HepG2 (cell line): Measurements from ENCODE around the gene PCSK6. TPM values are rescaled to one million over a fixed set of nuclear protein-coding genes. Genes with fewer than 3 reads are reported as not detected.

Source experiments
- ATAC-seq: fragments of 200-7000 bp; cut with Tn5 transposase; 3 replicates; pipeline ENCODE4 v1.9.1; 2020; ENCODE audit warnings: mild to moderate bottlenecking, moderate library complexity
- BruUV-seq: library from RNA; stranded (reverse); fragments of 400-500 nt; replicated peaks from 2 replicates; lab custom pipeline; 2021; lab: Mats Ljungman, UMichigan
- CTCF ChIA-PET: fragments of 300-600 bp; formaldehyde crosslinking; extraction: SDS; loops from one replicate; lab custom pipeline; 2021; ENCODE audit warnings: low total read pairs, inconsistent platforms, low intra/inter-chr PET ratio; lab: Yijun Ruan, JAX
- POLR2A ChIA-PET: fragments of 350-600 bp; sonication (Branson Sonifier 250); formaldehyde crosslinking; loops from one replicate; lab custom pipeline; 2020; ENCODE audit warnings: antibody characterized with exemption, inconsistent platforms; lab: Yijun Ruan, JAX
- DNase-seq: peaks from one replicate; pipeline ENCODE4 v3.0.0-alpha.2; 2015; ENCODE audit warnings: low spot score
- FAIRE-seq: peaks from 3 replicates; lab custom pipeline; 2011; peaks lifted over from hg19 to GRCh38; lab: Jason Lieb, UNC
- H2AFZ ChIP-seq: one replicate; pipeline ENCODE4 v1.6.1; 2011; ENCODE audit warnings: low read length, inconsistent platforms
- H3K27ac ChIP-seq: fragments of 300-600 bp; 3 replicates; pipeline ENCODE4 v1.8.0; 2011; ENCODE audit warnings: mixed run types, mild to moderate bottlenecking, mixed read lengths, low read length, inconsistent platforms; ENCODE audit not compliant: insufficient read depth; ENCODE audit errors: extremely low read length
- H3K27me3 ChIP-seq, 2 experiments: fragments of 200-600 bp in 1 of 2; 2 replicates in 1 of 2; 3 replicates in 1 of 2; pipeline versions ENCODE4 v1.6.0 to v1.8.0; 2011; ENCODE audit warnings: low read length in 2 of 2, mild to moderate bottlenecking in 2 of 2, moderate library complexity in 2 of 2, inconsistent platforms in 1 of 2; ENCODE audit not compliant: insufficient read depth in 2 of 2, control insufficient read depth in 1 of 2
- H3K36me3 ChIP-seq, 2 experiments: fragments of 200-600 bp in 1 of 2; replicated peaks in 1 of 2; 2 replicates in 1 of 2; 3 replicates in 1 of 2; pipeline versions ENCODE4 v1.5.1 to v1.8.0; 2011; ENCODE audit warnings: low read length in 2 of 2, inconsistent platforms in 1 of 2; ENCODE audit not compliant: insufficient read depth in 2 of 2, control insufficient read depth in 1 of 2
- H3K4me1 ChIP-seq: 2 replicates; pipeline ENCODE4 v1.5.1; 2012; ENCODE audit warnings: low read length, inconsistent platforms; ENCODE audit not compliant: insufficient read depth
- H3K4me2 ChIP-seq: 2 replicates; pipeline ENCODE4 v1.6.0; 2011; ENCODE audit warnings: low read depth, low read length, inconsistent platforms
- H3K4me3 ChIP-seq, 3 experiments: fragments of 200-600 bp in 1 of 3; sonication (generic), shearing (Covaris generic) in 1 of 3; replicated peaks in 1 of 3; 2 replicates each; pipeline ENCODE4 v1.5.1; 2011 to 2016; ENCODE audit warnings: low read length in 3 of 3, inconsistent platforms in 2 of 3, low read depth in 2 of 3, mild to moderate bottlenecking in 2 of 3, control low read depth in 1 of 3, mixed read lengths in 1 of 3; ENCODE audit not compliant: insufficient read depth in 1 of 3
- H3K79me2 ChIP-seq: one replicate; pipeline ENCODE4 v1.6.1; 2011; ENCODE audit warnings: low read length, inconsistent platforms; ENCODE audit not compliant: insufficient read depth
- H3K9ac ChIP-seq: 2 replicates; pipeline ENCODE4 v1.6.0; 2011; ENCODE audit warnings: mild to moderate bottlenecking, low read depth, low read length, inconsistent platforms; ENCODE audit not compliant: insufficient read depth
- H3K9me3 ChIP-seq: 2 replicates; pipeline ENCODE4 v1.5.1; 2012; ENCODE audit warnings: mild to moderate bottlenecking, low read length
- H4K20me1 ChIP-seq: 2 replicates; pipeline ENCODE4 v1.6.0; 2011; ENCODE audit warnings: inconsistent platforms, mild to moderate bottlenecking, low read length, moderate library complexity; ENCODE audit not compliant: insufficient read depth
- E2F1 ChIP-seq: sonication (generic); formaldehyde crosslinking; IDR thresholded peaks from 2 replicates; pipeline ENCODE4 v1.5.0; 2020; ENCODE audit warnings: missing genetic modification reagents
- EZH2 ChIP-seq: conservative IDR thresholded peaks from 2 replicates; pipeline ENCODE4 v1.6.1; 2012; ENCODE audit warnings: mild to moderate bottlenecking, low read depth, low read length, moderate library complexity
- FOSL2 ChIP-seq: sonication (generic); formaldehyde crosslinking; IDR thresholded peaks from 2 replicates; pipeline ENCODE4 v1.4.0; 2020; ENCODE audit warnings: missing genetic modification reagents
- NR0B2 ChIP-seq: sonication (generic); formaldehyde crosslinking; IDR thresholded peaks from 2 replicates; pipeline ENCODE4 v1.4.0; 2020; ENCODE audit warnings: mild to moderate bottlenecking, missing genetic modification reagents
- POLR2AphosphoS2 ChIP-seq: IDR thresholded peaks from 2 replicates; pipeline ENCODE4 v1.6.1; 2011; ENCODE audit warnings: low read depth, low read length, improper control_type of control experiment
- POLR2AphosphoS5 ChIP-seq: IDR thresholded peaks from 2 replicates; pipeline ENCODE4 v1.6.1; 2012; ENCODE audit warnings: low read depth, low read length
- RFXANK ChIP-seq: IDR thresholded peaks from 2 replicates; pipeline ENCODE4 v1.6.1; 2016
- RNF219 ChIP-seq: sonication (generic); formaldehyde crosslinking; IDR thresholded peaks from 2 replicates; pipeline ENCODE4 v1.5.0; 2020; ENCODE audit warnings: mild to moderate bottlenecking, missing genetic modification reagents
- SRSF4 ChIP-seq: fragments of 200-400 bp; formaldehyde crosslinking; IDR thresholded peaks from one replicate; pipeline ENCODE4 v1.6.1; 2018; ENCODE audit warnings: mild to moderate bottlenecking, low read depth, low read length, moderate library complexity; ENCODE audit not compliant: poor library complexity, severe bottlenecking
- ZBTB3 ChIP-seq: sonication (generic); formaldehyde crosslinking; IDR thresholded peaks from 2 replicates; pipeline ENCODE4 v1.4.0; 2020; ENCODE audit warnings: low read depth, mild to moderate bottlenecking, moderate library complexity, missing genetic modification reagents, borderline replicate concordance
- ZKSCAN1 ChIP-seq: fragments of 150-350 bp; IDR thresholded peaks from 2 replicates; pipeline ENCODE4 v1.6.1; 2014; ENCODE audit warnings: low read length
- ZNF205 ChIP-seq: IDR thresholded peaks from 2 replicates; pipeline ENCODE4 v1.6.1; 2018; ENCODE audit warnings: missing biosample characterization, missing genetic modification reagents
- ZNF225 ChIP-seq: sonication (generic); formaldehyde crosslinking; IDR thresholded peaks from 2 replicates; pipeline ENCODE4 v1.4.0; 2020; ENCODE audit warnings: mild to moderate bottlenecking, missing genetic modification reagents
- ZNF350 ChIP-seq: sonication (generic); formaldehyde crosslinking; IDR thresholded peaks from 2 replicates; pipeline ENCODE4 v1.4.0; 2020; ENCODE audit warnings: mild to moderate bottlenecking, low read depth, missing genetic modification reagents, borderline replicate concordance
- ZNF383 ChIP-seq: sonication (generic); formaldehyde crosslinking; IDR thresholded peaks from 2 replicates; pipeline ENCODE4 v1.4.0; 2020; ENCODE audit warnings: missing genetic modification reagents, mild to moderate bottlenecking, borderline replicate concordance
- ZNF678 ChIP-seq: sonication (generic); formaldehyde crosslinking; IDR thresholded peaks from 2 replicates; pipeline ENCODE4 v1.4.0; 2020; ENCODE audit warnings: mild to moderate bottlenecking, missing genetic modification reagents
- WGBS: methylation state at CpG from one replicate; pipeline ENCODE4 v1.1.6; 2017; ENCODE audit warnings: low lambda C conversion rate; 5-methylcytosine and 5-hydroxymethylcytosine counted together
- in situ Hi-C: cut with HindIII; loops from 2 replicates; pipeline ENCODE4 v1.10.0; 2017; ENCODE audit warnings: low pct_unique_long_range_greater_than_20kb; ENCODE audit not compliant: extremely low pct_ligation_motif_present
- intact Hi-C: fragments of 100-400 bp; cut with micrococcal nuclease; formaldehyde crosslinking; loops from one replicate; pipeline ENCODE4 v1.10.0; 2022; ENCODE audit not compliant: unreplicated experiment
- polyA plus RNA-seq, 8 experiments: library from polyadenylated mRNA; depleted of rRNA in 3 of 8; stranded (reverse) in 7 of 8; unstranded in 1 of 8; fragments of >200 nt; fragmentation: Illumina TruSeq in 4 of 8; extraction: Trizol in 4 of 8; gene quantifications; 2 replicates each; pipeline versions ENCODE4 v1.2.1 to v1.2.3, GENCODE V29; 2011 to 2016; ENCODE audit warnings: low read depth in 4 of 8, missing spikeins in 1 of 8, mixed read lengths in 1 of 8; ENCODE audit not compliant: insufficient read depth in 1 of 8
- total RNA-seq, 5 experiments: library from RNA; depleted of rRNA; stranded (reverse); fragments of >200 nt; fragmentation: Illumina TruSeq; extraction: Trizol; gene quantifications; 2 replicates each; pipeline ENCODE4 v1.2.3, GENCODE V29; 2016; ENCODE audit warnings: low read depth in 1 of 5
- TF ChIP-seq, protein P1 (sequence below): sonication (generic); formaldehyde crosslinking; IDR thresholded peaks from 2 replicates; pipeline ENCODE4 v1.9.0; 2022; ENCODE audit warnings: missing genetic modification reagents, mild to moderate bottlenecking, borderline replicate concordance

PCSK6 gene
- total and polyA plus RNA-seq, 2 of the 13 experiments (the other 11 are each of a cell fraction or from before 2014, with no cell fraction given): 56.5 to 155 TPM

DNA sequence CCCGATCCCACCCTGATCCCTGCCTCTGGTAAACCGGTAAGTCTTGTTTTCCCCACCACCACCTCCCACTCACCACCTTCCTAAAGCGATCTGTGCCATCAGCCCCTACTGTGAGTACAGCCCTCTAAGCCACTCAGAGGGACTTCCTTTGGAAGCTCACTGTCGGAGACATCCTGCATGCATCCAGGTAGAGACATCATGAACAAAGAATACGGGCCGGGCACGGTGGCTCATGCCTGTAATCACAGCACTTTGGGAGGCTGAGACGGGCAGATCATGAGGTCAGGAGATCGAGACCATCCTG is 13.7 kb upstream of the PCSK6 start:
- TF ChIP-seq ZNF225 (CRISPR knock-in tag): no peak
- TF ChIP-seq ZNF383 (CRISPR knock-in tag): no peak
- no peak for TF ChIP-seq E2F1
- TF ChIP-seq RFXANK (CRISPR knock-in tag): no peak
- TF ChIP-seq FOSL2 (CRISPR knock-in tag): no peak
- TF ChIP-seq, protein P1, sequence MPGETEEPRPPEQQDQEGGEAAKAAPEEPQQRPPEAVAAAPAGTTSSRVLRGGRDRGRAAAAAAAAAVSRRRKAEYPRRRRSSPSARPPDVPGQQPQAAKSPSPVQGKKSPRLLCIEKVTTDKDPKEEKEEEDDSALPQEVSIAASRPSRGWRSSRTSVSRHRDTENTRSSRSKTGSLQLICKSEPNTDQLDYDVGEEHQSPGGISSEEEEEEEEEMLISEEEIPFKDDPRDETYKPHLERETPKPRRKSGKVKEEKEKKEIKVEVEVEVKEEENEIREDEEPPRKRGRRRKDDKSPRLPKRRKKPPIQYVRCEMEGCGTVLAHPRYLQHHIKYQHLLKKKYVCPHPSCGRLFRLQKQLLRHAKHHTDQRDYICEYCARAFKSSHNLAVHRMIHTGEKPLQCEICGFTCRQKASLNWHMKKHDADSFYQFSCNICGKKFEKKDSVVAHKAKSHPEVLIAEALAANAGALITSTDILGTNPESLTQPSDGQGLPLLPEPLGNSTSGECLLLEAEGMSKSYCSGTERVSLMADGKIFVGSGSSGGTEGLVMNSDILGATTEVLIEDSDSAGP (CRISPR knock-in tag): no peak
- TF ChIP-seq ZNF205 (CRISPR knock-in tag): no peak
- no peak for TF ChIP-seq RNF219 (CRISPR knock-in tag)
- no peak for TF ChIP-seq NR0B2 (CRISPR knock-in tag)
- TF ChIP-seq ZKSCAN1: no peak
- no peak for TF ChIP-seq EZH2
- no peak for TF ChIP-seq POLR2AphosphoS2
- TF ChIP-seq SRSF4: no peak
- no peak for TF ChIP-seq ZNF350
- TF ChIP-seq ZBTB3 (CRISPR knock-in tag): no peak
- no peak for TF ChIP-seq ZNF678 (CRISPR knock-in tag)
- no peak for TF ChIP-seq POLR2AphosphoS5
- no peak overlapping the region for H3K4me2 ChIP-seq
- no peaks in the 10 kb centered on the region for H3K36me3 ChIP-seq
- H3K4me1 ChIP-seq: peaks cover 64% of the 10 kb centered on the region
- H3K27me3 ChIP-seq: no peaks in the 10 kb centered on the region; a peak in 1 of 5 replicates
- in situ Hi-C loops (no loop called here), intact Hi-C loops (loop anchor here (5.0 kb wide), 1 partner anchor 74 kb away; no protein-coding TSS in a partner anchor)
- no peak overlapping the region for H3K4me3 ChIP-seq
- no peak overlapping the region for H3K27ac ChIP-seq
- CTCF ChIA-PET: interaction anchor here (2.7 kb wide), 1 partner anchor 203 kb away, joined by 9 read pairs; no protein-coding TSS in a partner anchor
- POLR2A ChIA-PET: interaction anchor here (2.9 kb wide), 1 partner anchor 24 kb away, joined by 33 read pairs; no protein-coding TSS in a partner anchor
- H4K20me1 ChIP-seq: no peaks in the 10 kb centered on the region
- BruUV-seq: no TSS peak
- no peaks in the 10 kb centered on the region for H3K79me2 ChIP-seq
- no peak for FAIRE-seq
- ATAC-seq: no peak
- H2AFZ ChIP-seq: no peak overlapping the region
- WGBS: 90% methylated on average over 9 of the region's 9 CpGs
- no peaks in the 10 kb centered on the region for H3K9me3 ChIP-seq
- no peak overlapping the region for H3K9ac ChIP-seq
- no peak for DNase-seq
